Hepatocyte (in vitro differentiated cells): Measurements from ENCODE around the gene NAP1L1. TPM values are rescaled to one million over a fixed set of nuclear protein-coding genes. Genes with fewer than 3 reads are reported as not detected.

Source experiments
- DNase-seq: peaks from one replicate; pipeline ENCODE4 v3.0.0-alpha.2; 2016; ENCODE audit warnings: low spot score
- H2AFZ ChIP-seq: fragments of 200-600 bp; sonication (generic); 2 replicates; pipeline ENCODE4 v1.6.0; 2016; ENCODE audit warnings: antibody characterized with exemption, mild to moderate bottlenecking
- H3K27ac ChIP-seq: fragments of 200-600 bp; sonication (generic); 2 replicates; pipeline ENCODE4 v1.5.1; 2016; ENCODE audit warnings: mild to moderate bottlenecking
- H3K27me3 ChIP-seq: fragments of 200-600 bp; sonication (generic); 2 replicates; pipeline ENCODE4 v1.6.1; 2016
- H3K36me3 ChIP-seq: fragments of 200-600 bp; sonication (generic); replicated peaks from 2 replicates; pipeline ENCODE4 v1.5.1; 2016; ENCODE audit warnings: low read depth; ENCODE audit not compliant: insufficient read depth
- H3K4me1 ChIP-seq: fragments of 200-600 bp; sonication (generic); 2 replicates; pipeline ENCODE4 v1.5.1; 2016; ENCODE audit warnings: mild to moderate bottlenecking, moderate library complexity; ENCODE audit not compliant: insufficient read depth
- H3K4me2 ChIP-seq: fragments of 200-600 bp; sonication (generic); 2 replicates; pipeline ENCODE4 v1.6.0; 2016
- H3K4me3 ChIP-seq: fragments of 200-600 bp; sonication (generic); 2 replicates; pipeline ENCODE4 v1.5.1; 2016; ENCODE audit warnings: mild to moderate bottlenecking
- H3K79me2 ChIP-seq: fragments of 200-600 bp; sonication (generic); 2 replicates; pipeline ENCODE4 v1.6.0; 2017; ENCODE audit warnings: mild to moderate bottlenecking
- H3K9me2 ChIP-seq: fragments of 200-600 bp; sonication (generic); replicated peaks from 2 replicates; pipeline ENCODE4 v1.6.0; 2017; ENCODE audit warnings: mild to moderate bottlenecking; ENCODE audit not compliant: insufficient read depth
- H3K9me3 ChIP-seq: fragments of 200-600 bp; sonication (generic); 2 replicates; pipeline ENCODE4 v1.5.1; 2016; ENCODE audit warnings: low read depth, mild to moderate bottlenecking
- H4K20me1 ChIP-seq: fragments of 200-600 bp; sonication (generic); 2 replicates; pipeline ENCODE4 v1.6.0; 2016; ENCODE audit warnings: mild to moderate bottlenecking; ENCODE audit not compliant: insufficient read depth, poor library complexity, severe bottlenecking
- CTCF ChIP-seq: fragments of 200-600 bp; sonication (generic); IDR thresholded peaks from 2 replicates; pipeline ENCODE4 v1.5.1; 2016; ENCODE audit warnings: antibody characterized with exemption, mild to moderate bottlenecking; ENCODE audit not compliant: poor library complexity
- EZH2 ChIP-seq: fragments of 200-600 bp; sonication (generic); IDR thresholded peaks from 2 replicates; pipeline ENCODE4 v1.6.1; 2016; ENCODE audit warnings: antibody characterized with exemption, mild to moderate bottlenecking, borderline replicate concordance
- EZH2phosphoT487 ChIP-seq: fragments of 200-600 bp; sonication (generic); IDR thresholded peaks from one replicate; pipeline ENCODE4 v1.6.1; 2018; ENCODE audit warnings: antibody characterized with exemption, mild to moderate bottlenecking, low read depth, moderate library complexity; ENCODE audit not compliant: unreplicated experiment, severe bottlenecking
- WGBS: methylation state at CpG from one replicate; pipeline ENCODE4 v1.1.6; 2016; ENCODE audit warnings: low lambda C conversion rate; ENCODE audit errors: missing lambda C conversion rate; 5-methylcytosine and 5-hydroxymethylcytosine counted together
- polyA plus RNA-seq: library from polyadenylated mRNA; unstranded; fragments of >200 nt; fragmentation: Nextera tagmentation; extraction: Ambion mirVana; gene quantifications from 2 replicates; pipeline ENCODE4 v1.2.1, GENCODE V29; 2016
- total RNA-seq: library from RNA; depleted of rRNA; stranded (reverse); fragments of >200 nt; gene quantifications from 2 replicates; pipeline ENCODE4 v1.2.3, GENCODE V29; 2014

The NAP1L1 gene
- total and polyA plus RNA-seq, 2 experiments from 2014 or later: 117 to 352 TPM

- 75% methylated on average over 2 of the region's 2 CpGs for WGBS
- H3K79me2 ChIP-seq: peaks cover 24% of the 10 kb centered on the region
- no peaks in the 10 kb centered on the region for H3K9me3 ChIP-seq
Measured at GRCh38 chr12:76055393-76055792, 29.1 kb downstream of the NAP1L1 start.

GRCh38 chr12:76049575-76050251, 34.8 kb downstream of the NAP1L1 start:
- Histone ChIP-seq H3K27ac (no peak overlapping the region), H3K36me3 (peaks cover 7% of the 10 kb centered on the region), H3K4me3 (no peak overlapping the region), H3K9me3 (no peaks in the 10 kb centered on the region), H3K4me1 (no peaks in the 10 kb centered on the region), H2AFZ (no peak overlapping the region), H3K27me3 (no peaks in the 10 kb centered on the region), H3K4me2 (no peak overlapping the region), H4K20me1 (no peaks in the 10 kb centered on the region), H3K9me2 (no peaks in the 10 kb centered on the region), H3K79me2 (no peaks in the 10 kb centered on the region)
- 95% methylated on average over 4 of the region's 4 CpGs for WGBS
- DNase-seq: no peak
- no peak for TF ChIP-seq EZH2phosphoT487
- TF ChIP-seq EZH2: no peak
- no peak for TF ChIP-seq CTCF

More at GRCh38 chr12:76055393-76055792, 29.1 kb downstream of the NAP1L1 start:
- no peak overlapping the region for H3K4me2 ChIP-seq
- DNase-seq: no peak
- no peak for TF ChIP-seq CTCF
- TF ChIP-seq EZH2phosphoT487: no peak
- TF ChIP-seq EZH2: no peak
- H4K20me1 ChIP-seq: no peaks in the 10 kb centered on the region
- no peaks in the 10 kb centered on the region for H3K9me2 ChIP-seq
- H3K27ac ChIP-seq: no peak overlapping the region
- H3K4me3 ChIP-seq: no peak overlapping the region
- no peaks in the 10 kb centered on the region for H3K27me3 ChIP-seq
- no peak overlapping the region for H2AFZ ChIP-seq
- no peaks in the 10 kb centered on the region for H3K36me3 ChIP-seq
- no peaks in the 10 kb centered on the region for H3K4me1 ChIP-seq

- no peaks in the 10 kb centered on the region for H3K9me3 ChIP-seq
- no peaks in the 10 kb centered on the region for H4K20me1 ChIP-seq
- no peaks in the 10 kb centered on the region for H3K27me3 ChIP-seq
- DNase-seq: no peak
- H3K27ac ChIP-seq: no peak overlapping the region
- TF ChIP-seq EZH2phosphoT487: no peak
- no peak for TF ChIP-seq CTCF
- no peak for TF ChIP-seq EZH2
- H3K4me1 ChIP-seq: no peaks in the 10 kb centered on the region
- no peak overlapping the region for H2AFZ ChIP-seq
- H3K36me3 ChIP-seq: peaks cover 7% of the 10 kb centered on the region
- H3K4me2 ChIP-seq: no peak overlapping the region
- no peak overlapping the region for H3K4me3 ChIP-seq
- no peaks in the 10 kb centered on the region for H3K79me2 ChIP-seq
- WGBS: 95% methylated on average over 2 of the region's 2 CpGs
- no peaks in the 10 kb centered on the region for H3K9me2 ChIP-seq
Measured at GRCh38 chr12:76047742-76048141, 36.7 kb downstream of the NAP1L1 start.
